Measurements from ENCODE around the gene HIVEP3.

The HIVEP3 gene

DNA sequence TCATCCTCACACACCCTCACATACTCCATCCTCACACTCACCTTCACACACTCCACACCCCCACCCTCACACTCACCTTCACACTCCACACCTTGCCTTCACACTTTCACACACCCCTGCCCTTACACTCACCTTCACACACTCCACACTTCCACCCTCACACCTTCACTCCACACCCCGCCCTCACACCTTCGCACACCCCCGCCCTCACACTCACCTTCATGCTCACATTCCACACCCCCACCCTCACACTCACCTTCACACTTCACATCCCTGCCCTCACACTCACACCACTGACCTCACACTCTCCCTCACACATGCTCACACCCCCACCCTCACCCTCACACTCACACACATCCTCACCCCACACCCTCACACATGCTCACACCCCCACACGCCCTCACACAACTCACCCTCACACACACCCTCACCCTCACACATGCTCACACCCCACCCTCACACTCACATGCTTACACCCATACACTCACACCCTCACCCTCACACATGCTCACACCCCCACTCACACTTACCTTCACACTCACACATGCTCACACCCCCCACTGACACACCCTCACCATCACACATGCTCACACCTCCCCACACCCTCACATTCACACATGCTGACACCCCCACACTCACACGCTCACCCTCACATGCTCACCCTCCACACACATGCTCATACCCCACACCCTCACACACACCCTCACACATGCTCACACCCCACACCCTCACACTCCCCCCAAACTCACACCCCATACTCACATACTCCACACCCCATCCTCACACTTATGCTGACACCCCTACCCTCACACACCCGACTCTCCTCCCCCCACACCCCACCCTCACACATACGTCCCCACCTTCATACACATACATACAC is 389.8 kb downstream of the HIVEP3 start (continued):
- TF ChIP-seq BCL6B (tag by site-specific recombination; IDR thresholded peaks at IDR 0.05) (no peak), ZNF48 (tag by site-specific recombination; IDR thresholded peaks at IDR 0.05) (no peak), ZXDB (tag by site-specific recombination; IDR thresholded peaks at IDR 0.05) (no peak), ZNF501 (tag by site-specific recombination; IDR thresholded peaks at IDR 0.05) (no peak), ZNF513 (tag by site-specific recombination; IDR thresholded peaks at IDR 0.05) (no peak), ZBTB17 (tag by site-specific recombination; IDR thresholded peaks at IDR 0.05) (no peak), ZNF324 (tag by site-specific recombination; IDR thresholded peaks at IDR 0.05) (no peak), ZNF248 (tag by site-specific recombination; IDR thresholded peaks at IDR 0.05) (0 out of 2 replicates have a peak, but pooled peaks have one; percentile 9), ZNF629 (tag by site-specific recombination; IDR thresholded peaks at IDR 0.05) (no peak), ZBTB1 (tag by site-specific recombination; IDR thresholded peaks at IDR 0.05) (no peak), ZSCAN16 (tag by site-specific recombination; IDR thresholded peaks at IDR 0.05) (no peak), ZFP41 (tag by site-specific recombination; IDR thresholded peaks at IDR 0.05; ENCODE audit: borderline replicate concordance) (no peak), ZNF518A (tag by site-specific recombination; conservative IDR thresholded peaks at IDR 0.05; ENCODE audit: low read depth) (no peak), BCL11A (tag by site-specific recombination; IDR thresholded peaks at IDR 0.05; ENCODE audit: low read depth) (no peak), ZNF600 (tag by site-specific recombination; IDR thresholded peaks at IDR 0.05) (no peak), ZNF311 (tag by site-specific recombination; IDR thresholded peaks at IDR 0.05; ENCODE audit: borderline replicate concordance) (no peak), ZFP37 (tag by site-specific recombination; IDR thresholded peaks at IDR 0.05) (no peak), ZNF558 (tag by site-specific recombination; IDR thresholded peaks at IDR 0.05) (no peak), ZNF366 (tag by site-specific recombination; conservative IDR thresholded peaks at IDR 0.05) (no peak), ZNF350 (tag by site-specific recombination; IDR thresholded peaks at IDR 0.05) (no peak), TRIM28 (IDR thresholded peaks at IDR 0.05; ENCODE audit: borderline replicate concordance, low read length) (no peak), KLF1 (tag by site-specific recombination; IDR thresholded peaks at IDR 0.05) (peak; percentile 64; the same call in 1 of the 2 replicates), ZNF114 (tag by site-specific recombination; IDR thresholded peaks at IDR 0.05) (no peak), ZNF548 (tag by site-specific recombination; IDR thresholded peaks at IDR 0.05) (no peak), ZNF426 (tag by site-specific recombination; IDR thresholded peaks at IDR 0.05) (no peak)
- TF ChIP-seq, protein P1, sequence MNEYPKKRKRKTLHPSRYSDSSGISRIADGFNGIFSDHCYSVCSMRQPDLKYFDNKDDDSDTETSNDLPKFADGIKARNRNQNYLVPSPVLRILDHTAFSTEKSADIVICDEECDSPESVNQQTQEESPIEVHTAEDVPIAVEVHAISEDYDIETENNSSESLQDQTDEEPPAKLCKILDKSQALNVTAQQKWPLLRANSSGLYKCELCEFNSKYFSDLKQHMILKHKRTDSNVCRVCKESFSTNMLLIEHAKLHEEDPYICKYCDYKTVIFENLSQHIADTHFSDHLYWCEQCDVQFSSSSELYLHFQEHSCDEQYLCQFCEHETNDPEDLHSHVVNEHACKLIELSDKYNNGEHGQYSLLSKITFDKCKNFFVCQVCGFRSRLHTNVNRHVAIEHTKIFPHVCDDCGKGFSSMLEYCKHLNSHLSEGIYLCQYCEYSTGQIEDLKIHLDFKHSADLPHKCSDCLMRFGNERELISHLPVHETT (tag by site-specific recombination; IDR thresholded peaks at IDR 0.05): no peak
- TF ChIP-seq, protein P2, sequence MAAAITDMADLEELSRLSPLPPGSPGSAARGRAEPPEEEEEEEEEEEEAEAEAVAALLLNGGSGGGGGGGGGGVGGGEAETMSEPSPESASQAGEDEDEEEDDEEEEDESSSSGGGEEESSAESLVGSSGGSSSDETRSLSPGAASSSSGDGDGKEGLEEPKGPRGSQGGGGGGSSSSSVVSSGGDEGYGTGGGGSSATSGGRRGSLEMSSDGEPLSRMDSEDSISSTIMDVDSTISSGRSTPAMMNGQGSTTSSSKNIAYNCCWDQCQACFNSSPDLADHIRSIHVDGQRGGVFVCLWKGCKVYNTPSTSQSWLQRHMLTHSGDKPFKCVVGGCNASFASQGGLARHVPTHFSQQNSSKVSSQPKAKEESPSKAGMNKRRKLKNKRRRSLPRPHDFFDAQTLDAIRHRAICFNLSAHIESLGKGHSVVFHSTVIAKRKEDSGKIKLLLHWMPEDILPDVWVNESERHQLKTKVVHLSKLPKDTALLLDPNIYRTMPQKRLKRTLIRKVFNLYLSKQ (tag by site-specific recombination; IDR thresholded peaks at IDR 0.05; ENCODE audit: borderline replicate concordance): no peak
- TF ChIP-seq, protein P3, sequence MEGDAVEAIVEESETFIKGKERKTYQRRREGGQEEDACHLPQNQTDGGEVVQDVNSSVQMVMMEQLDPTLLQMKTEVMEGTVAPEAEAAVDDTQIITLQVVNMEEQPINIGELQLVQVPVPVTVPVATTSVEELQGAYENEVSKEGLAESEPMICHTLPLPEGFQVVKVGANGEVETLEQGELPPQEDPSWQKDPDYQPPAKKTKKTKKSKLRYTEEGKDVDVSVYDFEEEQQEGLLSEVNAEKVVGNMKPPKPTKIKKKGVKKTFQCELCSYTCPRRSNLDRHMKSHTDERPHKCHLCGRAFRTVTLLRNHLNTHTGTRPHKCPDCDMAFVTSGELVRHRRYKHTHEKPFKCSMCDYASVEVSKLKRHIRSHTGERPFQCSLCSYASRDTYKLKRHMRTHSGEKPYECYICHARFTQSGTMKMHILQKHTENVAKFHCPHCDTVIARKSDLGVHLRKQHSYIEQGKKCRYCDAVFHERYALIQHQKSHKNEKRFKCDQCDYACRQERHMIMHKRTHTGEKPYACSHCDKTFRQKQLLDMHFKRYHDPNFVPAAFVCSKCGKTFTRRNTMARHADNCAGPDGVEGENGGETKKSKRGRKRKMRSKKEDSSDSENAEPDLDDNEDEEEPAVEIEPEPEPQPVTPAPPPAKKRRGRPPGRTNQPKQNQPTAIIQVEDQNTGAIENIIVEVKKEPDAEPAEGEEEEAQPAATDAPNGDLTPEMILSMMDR (tag by site-specific recombination; IDR thresholded peaks at IDR 0.05): no peak

Data from HEK293 (cell line).